B cell (primary cell): ENCODE data around the gene ATP8A2.

Experiments
- EZH2 ChIP-seq: IDR thresholded peaks from 2 replicates; pipeline ENCODE4 v1.6.1; 2012; ENCODE audit warnings: borderline replicate concordance, low read depth, mild to moderate bottlenecking, moderate library complexity, low read length; ENCODE audit not compliant: insufficient read depth, poor library complexity, severe bottlenecking
- TF ChIP-seq, protein P1 (sequence below): fragments of 200-600 bp; IDR thresholded peaks from one replicate; pipeline ENCODE4 v1.8.0; 2022; ENCODE audit warnings: antibody characterized with exemption, mild to moderate bottlenecking

DNA sequence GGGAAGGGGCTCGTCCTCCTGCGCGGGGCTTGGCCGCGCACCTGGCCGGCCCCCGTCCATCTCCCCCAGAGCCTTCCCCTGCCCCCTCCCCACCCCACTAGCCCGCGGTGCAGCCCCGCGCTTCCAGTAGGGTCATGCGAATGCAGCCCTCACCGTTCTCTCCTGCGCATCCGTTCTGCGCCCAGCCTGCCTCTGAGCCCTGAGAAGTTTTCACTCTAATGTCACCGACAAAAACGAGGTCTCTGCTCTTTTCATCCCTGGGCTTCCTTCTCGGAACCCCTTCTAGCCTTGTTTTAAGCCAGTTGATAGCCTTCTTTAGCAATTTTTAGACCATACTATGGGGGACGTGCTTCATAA, 97.4 kb downstream of the ATP8A2 start:
- TF ChIP-seq, protein P1, sequence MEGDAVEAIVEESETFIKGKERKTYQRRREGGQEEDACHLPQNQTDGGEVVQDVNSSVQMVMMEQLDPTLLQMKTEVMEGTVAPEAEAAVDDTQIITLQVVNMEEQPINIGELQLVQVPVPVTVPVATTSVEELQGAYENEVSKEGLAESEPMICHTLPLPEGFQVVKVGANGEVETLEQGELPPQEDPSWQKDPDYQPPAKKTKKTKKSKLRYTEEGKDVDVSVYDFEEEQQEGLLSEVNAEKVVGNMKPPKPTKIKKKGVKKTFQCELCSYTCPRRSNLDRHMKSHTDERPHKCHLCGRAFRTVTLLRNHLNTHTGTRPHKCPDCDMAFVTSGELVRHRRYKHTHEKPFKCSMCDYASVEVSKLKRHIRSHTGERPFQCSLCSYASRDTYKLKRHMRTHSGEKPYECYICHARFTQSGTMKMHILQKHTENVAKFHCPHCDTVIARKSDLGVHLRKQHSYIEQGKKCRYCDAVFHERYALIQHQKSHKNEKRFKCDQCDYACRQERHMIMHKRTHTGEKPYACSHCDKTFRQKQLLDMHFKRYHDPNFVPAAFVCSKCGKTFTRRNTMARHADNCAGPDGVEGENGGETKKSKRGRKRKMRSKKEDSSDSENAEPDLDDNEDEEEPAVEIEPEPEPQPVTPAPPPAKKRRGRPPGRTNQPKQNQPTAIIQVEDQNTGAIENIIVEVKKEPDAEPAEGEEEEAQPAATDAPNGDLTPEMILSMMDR: no peak
- TF ChIP-seq EZH2: no peak
